ENCODE results near the gene ILRUN. TPM values are rescaled to one million over a fixed set of nuclear protein-coding genes. Genes with fewer than 3 reads are reported as not detected.
A peak's percentile ranks its signal among the peaks of the same experiment; 100 is the strongest.
"Not testable (repeated sequence)": the region's sequence is repeated elsewhere in the genome, so short reads cannot be mapped to it uniquely, and the experiment has no call there.

Gene ILRUN
- total RNA-seq, result 69.6 TPM

GRCh38 chr6:34696739-34697543 lies at the start of gene ILRUN:
Gene ILRUN, minus strand, starts transcription at chr6:34696767. Its CDS starts 164 bp downstream, at chr6:34696603.
- H3K9me3 ChIP-seq, result no peaks in the 10 kb centered on the region
- no peak for TF ChIP-seq CTCF (IDR thresholded peaks at IDR 0.05)
- peak; percentile 89 to 98 for DNase-seq (ENCODE audit: low spot score in 2 of 2)
- no peaks in the 10 kb centered on the region for H3K27me3 ChIP-seq
- no peaks in the 10 kb centered on the region for H3K36me3 ChIP-seq
- H3K4me3 ChIP-seq, result peak within 1 kb of the TSS; percentile 76 to 82
- peak within 1 kb of the TSS; percentile 86 to 88 for H3K27ac ChIP-seq
- peaks cover 10 to 18% of the 10 kb centered on the region in 2 donors for H3K4me1 ChIP-seq
- intact Hi-C loops (cut with DNase I), result loop anchor here (1.0 to 10.0 kb wide), 7 partner anchors 40 to 1125 kb away; partner anchors contain the start of genes ANKS1A, HMGA1, SNRPC and TAF11

GRCh38 chr6:34745277-34746103 lies 48.9 kb upstream of the ILRUN start:
- Histone ChIP-seq H3K27ac (no peak overlapping the region), H3K4me3 (no peak overlapping the region), H3K36me3 (no peaks in the 10 kb centered on the region), H3K4me1 (no peaks in the 10 kb centered on the region), H3K9me3 (no peaks in the 10 kb centered on the region), H3K27me3 (no peaks in the 10 kb centered on the region)
- intact Hi-C loops (cut with DNase I), result no loop called here
- DNase-seq (ENCODE audit: low spot score in 2 of 2), result no peak
- no peak for TF ChIP-seq CTCF (IDR thresholded peaks at IDR 0.05)

GRCh38 chr6:34744294-34744647 lies 47.7 kb upstream of the ILRUN start:
- DNase-seq (ENCODE audit: low spot score in 2 of 2); H3K4me1 ChIP-seq; H3K27me3 ChIP-seq; intact Hi-C loops (cut with DNase I); H3K4me3 ChIP-seq; H3K27ac ChIP-seq; H3K36me3 ChIP-seq; H3K9me3 ChIP-seq: not testable (repeated sequence)

GRCh38 chr6:34743625-34744293 lies 47.2 kb upstream of the ILRUN start:
- DNase-seq (ENCODE audit: low spot score in 2 of 2), result no peak
- no peaks in the 10 kb centered on the region for H3K36me3 ChIP-seq
- no peak overlapping the region for H3K4me3 ChIP-seq
- no peak overlapping the region for H3K27ac ChIP-seq
- H3K9me3 ChIP-seq, result no peaks in the 10 kb centered on the region
- H3K27me3 ChIP-seq, result no peaks in the 10 kb centered on the region
- no peaks in the 10 kb centered on the region for H3K4me1 ChIP-seq
- intact Hi-C loops (cut with DNase I), result no loop called here
- no peak for TF ChIP-seq CTCF (IDR thresholded peaks at IDR 0.05)

- no peak for TF ChIP-seq CTCF (IDR thresholded peaks at IDR 0.05)
- DNase-seq (ENCODE audit: low spot score in 2 of 2), result no peak
- no peak overlapping the region for H3K27ac ChIP-seq
- no peaks in the 10 kb centered on the region for H3K9me3 ChIP-seq
- H3K27me3 ChIP-seq, result no peaks in the 10 kb centered on the region
- intact Hi-C loops (cut with DNase I), result no loop called here
- no peak overlapping the region for H3K4me3 ChIP-seq
- H3K4me1 ChIP-seq, result no peaks in the 10 kb centered on the region
- H3K36me3 ChIP-seq, result no peaks in the 10 kb centered on the region
Observed at GRCh38 chr6:34742094-34742493, 45.5 kb upstream of the ILRUN start.

Measured in ascending aorta (tissue), 2 donors.